Cardiac septum (tissue), 1 donor: Measurements from ENCODE around the gene PRKN. TPM values are rescaled to one million over a fixed set of nuclear protein-coding genes. Genes with fewer than 3 reads are reported as not detected.
A peak's percentile ranks its signal among the peaks of the same experiment; 100 is the strongest.

Source experiments
- DNase-seq: peaks from one replicate; pipeline ENCODE4 v3.0.0-alpha.2; 2020; ENCODE audit warnings: low spot score
- intact Hi-C: fragments of 100-400 bp; cut with DNase I; formaldehyde crosslinking; loops from one replicate; pipeline ENCODE4 v1.14.0; 2022
- total RNA-seq: library from RNA; stranded (reverse); fragmentation: NEBNext Ultra II Directional; extraction: Animal tissue kit (Norgen Biotek cat#: 25700); gene quantifications from one replicate; pipeline ENCODE4 v1.2.1, GENCODE V29; 2021
- donor health status: DM: no; HTN: no; CAD: no.

The PRKN gene
- total RNA-seq, 1 donor from 2014 or later, result 23.2 TPM

DNA sequence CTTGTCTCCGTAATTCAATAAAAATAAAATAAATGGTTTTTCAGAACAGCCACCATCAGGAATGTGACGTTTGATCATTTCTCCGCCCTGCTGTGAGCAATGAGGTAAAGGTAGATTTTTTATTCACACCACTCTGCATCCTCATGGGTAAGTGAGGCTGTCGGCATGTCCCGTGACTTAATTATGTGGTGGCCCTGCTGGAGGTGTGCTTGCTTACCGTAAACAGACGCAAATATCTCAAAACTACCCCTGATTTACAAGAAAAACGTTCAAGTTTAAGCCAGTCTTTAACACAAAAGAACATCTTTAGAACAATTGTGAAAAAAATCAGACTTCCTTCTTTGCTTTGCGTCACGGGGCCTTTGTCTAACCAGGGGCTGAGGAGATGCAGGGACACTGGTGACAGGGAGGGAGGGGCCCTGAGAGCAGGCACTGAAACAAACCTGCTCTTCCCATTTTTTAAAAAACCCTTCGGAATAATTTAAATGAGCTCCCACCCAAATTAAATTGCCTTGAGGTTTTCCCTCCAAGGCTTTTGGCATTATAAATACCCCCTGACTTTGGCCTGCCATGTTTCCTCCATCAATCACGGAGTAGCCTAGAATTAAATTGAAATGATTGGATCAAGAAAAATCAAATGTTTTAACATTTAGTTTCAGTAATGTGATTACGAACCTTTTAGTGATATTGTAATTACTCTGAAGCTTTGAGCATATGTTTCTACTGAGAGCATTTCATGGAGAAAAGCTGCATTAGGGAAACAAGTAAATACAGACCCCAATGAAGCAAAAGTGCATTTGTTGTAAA is 13.4 kb downstream of the PRKN start:
- intact Hi-C loops, result no loop called here
- DNase-seq, result no peak

DNA sequence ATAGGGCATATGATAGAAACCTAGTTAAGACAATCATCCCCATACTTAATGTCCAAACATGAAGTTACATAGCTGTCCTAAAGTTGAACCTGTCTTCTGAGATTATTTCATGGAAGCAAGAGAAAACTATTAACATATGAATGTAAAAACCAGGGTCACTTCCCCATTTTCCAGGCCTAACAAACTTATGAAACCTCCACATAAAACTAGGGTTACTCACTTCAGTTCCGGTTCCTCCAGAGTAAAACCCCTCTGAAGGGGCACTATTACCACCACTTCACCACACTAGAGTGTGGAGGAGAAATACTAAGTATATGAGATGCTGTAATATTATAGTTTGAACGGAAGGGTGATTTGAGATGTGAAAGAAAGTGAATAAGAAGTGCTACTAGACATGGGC is 14.9 kb downstream of the PRKN start:
- intact Hi-C loops, result no loop called here
- DNase-seq, result no peak

DNA sequence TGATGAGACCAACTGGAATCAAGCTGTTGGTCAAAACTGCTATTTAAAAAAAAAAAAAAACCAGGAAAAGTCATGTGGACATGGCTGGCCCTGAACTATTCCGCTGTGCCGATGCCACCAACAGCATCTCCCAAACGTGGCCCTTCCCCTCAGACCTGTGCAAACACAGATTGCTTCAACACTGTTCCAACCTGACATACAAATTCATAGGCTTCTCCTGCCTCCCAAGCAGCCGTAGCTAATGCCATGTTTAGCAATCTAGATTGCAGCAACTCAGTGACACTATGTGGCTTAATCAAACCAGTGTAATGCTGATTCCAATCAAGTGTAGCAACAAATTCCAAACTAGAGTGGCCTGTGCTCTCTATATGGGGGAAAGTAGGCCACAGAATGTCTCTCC is 16.2 kb downstream of the PRKN start:
- no peak for DNase-seq
- intact Hi-C loops, result no loop called here

DNA sequence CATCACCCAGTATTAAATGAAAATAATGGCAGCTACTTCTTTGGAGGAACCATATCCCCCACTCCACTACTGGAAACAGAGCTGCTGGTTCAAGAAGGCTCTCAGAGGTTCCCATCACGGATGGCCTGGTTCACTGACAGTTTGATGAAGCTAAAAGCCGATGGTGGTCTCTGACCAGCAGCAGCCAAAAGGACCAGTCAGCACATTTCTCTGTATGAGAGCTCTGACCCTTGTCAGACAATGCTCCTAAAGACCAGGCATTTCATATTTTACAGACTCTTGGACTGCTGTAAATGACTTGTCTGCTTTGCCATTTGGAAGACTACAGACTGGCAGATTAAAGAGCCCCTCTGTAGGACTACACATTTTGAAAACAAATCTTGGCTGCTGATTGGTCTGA is 16.6 kb downstream of the PRKN start:
- intact Hi-C loops, result no loop called here
- DNase-seq, result no peak

DNA sequence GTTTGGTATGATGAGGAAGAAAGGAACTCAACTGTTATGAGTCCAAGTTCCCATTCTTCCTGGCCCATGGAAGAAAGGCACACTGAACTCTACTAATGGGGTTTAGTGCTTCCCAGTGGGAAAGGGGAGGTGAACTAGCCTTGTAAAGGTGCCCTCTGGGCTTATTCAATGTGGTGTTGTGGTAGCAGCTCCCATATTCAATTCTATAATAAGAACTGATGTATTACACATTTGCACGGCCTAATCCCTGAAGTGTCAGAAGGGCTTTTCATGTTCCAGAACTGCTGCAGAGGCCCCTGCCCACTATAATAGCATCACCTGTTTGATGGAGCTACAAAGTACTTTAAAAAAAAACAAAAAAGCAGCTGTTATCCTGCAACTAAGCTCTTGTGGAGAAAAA is 17.1 kb downstream of the PRKN start:
- intact Hi-C loops, result no loop called here
- no peak for DNase-seq

DNA sequence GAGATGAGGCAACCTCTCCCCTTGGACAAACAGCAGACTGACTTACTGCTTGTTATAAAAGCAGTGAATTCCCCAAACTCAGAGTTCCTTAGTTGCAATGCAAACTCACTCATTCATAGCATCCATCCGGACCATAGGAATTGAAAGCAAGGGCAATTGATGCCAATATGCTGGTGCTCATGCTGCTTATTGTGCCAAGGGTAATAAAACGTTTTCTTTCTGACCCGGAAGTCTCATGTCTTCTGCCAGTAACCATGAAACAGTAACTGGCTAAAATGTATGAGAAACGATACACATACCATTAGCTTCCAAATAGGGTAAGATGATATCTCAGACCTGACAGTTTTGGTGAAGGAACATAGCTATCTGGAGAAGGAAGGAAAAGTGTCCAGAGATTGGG is 18.1 kb downstream of the PRKN start:
- intact Hi-C loops, result no loop called here

DNA sequence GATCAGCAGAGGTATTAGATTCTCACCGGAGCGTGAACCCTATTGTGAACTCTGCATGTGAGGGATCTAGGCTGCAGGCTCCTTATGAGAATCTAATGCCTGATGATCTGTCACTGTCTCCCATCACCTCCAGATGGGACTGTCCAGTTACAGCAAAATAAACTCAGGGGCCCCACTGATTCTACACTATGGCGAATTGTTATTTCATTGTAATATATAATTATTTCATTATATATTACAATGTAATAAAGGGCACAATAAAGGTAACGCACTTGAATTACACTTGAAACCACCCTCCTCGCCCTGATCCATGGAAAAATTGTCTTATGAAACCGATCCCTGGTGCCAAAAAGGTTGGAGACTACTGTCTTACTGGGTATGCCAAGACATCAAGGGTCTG is 18.6 kb downstream of the PRKN start:
- intact Hi-C loops, result no loop called here
- no peak for DNase-seq

More for the DNA sequence above, 18.1 kb downstream of the PRKN start:
- no peak for DNase-seq

DNA sequence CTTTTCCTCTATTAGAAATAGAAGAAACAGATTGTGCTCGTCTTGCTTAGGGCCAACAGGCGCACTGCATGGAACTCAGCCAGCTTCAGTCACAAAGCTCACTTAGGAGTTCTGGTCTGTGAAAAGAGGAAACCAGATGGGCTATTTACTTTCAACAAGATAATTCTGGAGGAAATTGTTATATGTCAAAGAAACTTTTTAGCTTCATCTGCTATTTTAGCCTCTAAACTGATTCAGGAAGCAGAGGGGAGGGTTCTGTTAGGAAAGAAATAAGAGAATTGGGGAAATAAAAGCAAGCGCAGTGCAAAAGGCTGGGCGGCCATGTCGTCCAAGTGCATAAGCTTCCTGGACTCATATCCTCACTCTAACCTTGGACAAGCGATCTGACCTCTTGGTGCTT is 21.3 kb downstream of the PRKN start:
- intact Hi-C loops, result no loop called here
- peak; percentile 85 for DNase-seq

DNA sequence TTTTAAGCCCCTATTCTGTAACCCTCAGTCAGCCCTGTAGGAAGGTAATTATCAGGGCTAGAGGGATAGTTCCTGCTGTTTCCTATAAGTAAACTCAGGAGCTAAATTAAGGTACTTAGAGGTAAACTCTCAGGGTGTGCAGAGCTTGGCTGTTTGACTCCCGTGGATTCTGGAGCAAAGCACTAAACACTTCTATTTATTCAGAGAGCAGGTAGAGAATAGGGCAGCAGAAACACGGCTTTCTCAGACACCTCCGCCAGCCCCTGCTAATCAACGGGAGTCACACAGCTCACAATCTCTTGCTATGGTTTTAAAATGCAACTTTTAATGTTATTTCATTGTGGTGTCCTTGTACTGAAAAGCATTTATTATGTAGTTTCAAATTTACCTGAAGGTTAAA is 21.8 kb downstream of the PRKN start:
- intact Hi-C loops, result no loop called here
- no peak for DNase-seq

DNA sequence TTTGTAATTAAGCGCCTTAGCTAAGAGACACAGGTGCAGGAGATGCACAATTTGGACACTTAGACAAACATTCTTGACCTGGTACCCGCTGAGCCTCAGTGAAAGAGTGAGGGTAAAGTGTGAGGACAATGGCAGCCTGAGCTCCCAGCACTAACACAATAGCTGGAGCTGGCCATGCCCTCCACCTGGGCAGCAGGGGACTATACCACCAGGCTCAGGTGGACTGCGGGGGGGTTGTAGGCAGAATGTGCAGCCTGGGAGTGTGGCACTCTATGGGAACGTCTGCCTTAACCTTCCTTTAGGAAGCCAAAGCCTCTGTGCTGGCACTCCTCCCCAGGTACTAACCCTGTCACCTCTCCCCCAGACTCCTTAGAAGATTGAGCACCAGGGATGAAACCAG is 23.6 kb downstream of the PRKN start:
- DNase-seq, result no peak

DNA sequence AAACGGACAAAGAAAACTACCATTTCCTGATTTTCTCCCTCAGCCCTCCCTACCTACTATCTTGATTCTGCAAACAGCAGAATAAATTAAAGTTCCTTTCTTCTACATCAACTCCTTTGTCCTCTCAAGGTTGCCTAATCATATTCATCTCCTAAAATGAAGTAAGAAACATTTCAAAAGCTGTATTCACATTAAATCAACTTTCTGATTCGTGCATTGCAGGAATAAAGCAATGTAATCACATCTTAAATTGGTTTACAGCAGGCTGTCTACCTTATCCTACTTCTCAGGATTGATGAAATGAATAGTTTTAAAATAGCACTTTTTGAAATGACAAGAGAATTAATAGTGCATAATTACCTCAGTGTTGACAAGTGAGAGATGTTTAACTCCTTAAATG is 25.1 kb downstream of the PRKN start:
- intact Hi-C loops, result no loop called here
- DNase-seq, result no peak

More for the DNA sequence above, 23.6 kb downstream of the PRKN start:
- intact Hi-C loops, result no loop called here

DNA sequence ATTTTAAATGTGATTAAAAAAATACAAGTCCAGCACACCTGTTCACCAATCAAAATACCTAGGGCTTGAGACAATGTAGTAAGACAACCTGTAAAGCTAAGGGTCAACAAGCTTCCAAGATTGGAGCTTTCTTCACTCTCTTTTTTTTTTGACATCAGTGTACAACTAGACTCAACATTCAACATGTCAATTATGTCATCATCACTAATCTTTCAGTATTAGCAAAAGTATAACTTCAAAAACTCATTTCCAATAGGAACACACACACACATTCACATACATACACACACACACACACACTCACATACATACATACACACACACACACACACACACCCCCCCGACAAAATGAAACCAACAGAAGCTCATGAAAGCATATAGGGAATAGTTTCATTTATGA is 26.0 kb downstream of the PRKN start:
- DNase-seq, result no peak
- intact Hi-C loops, result no loop called here

DNA sequence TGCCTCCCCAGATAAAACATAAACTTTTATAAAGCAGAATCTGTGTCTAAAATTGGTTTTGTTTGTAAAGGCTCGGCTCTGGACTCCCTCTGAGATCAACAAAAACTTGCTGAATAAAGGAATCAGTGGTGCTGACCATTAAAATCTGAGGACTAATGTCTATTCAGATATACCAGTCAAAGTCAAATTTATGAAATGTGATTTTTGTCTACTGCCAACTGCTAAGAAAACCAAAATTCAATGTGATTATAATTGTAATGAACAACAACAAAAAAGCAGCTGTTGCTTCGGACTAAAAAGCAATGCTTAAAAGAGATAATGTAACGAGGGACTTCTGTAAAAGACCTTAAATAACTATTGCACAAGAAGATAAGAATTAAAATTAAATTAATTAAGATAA is 26.6 kb downstream of the PRKN start:
- intact Hi-C loops, result no loop called here
- DNase-seq, result no peak

DNA sequence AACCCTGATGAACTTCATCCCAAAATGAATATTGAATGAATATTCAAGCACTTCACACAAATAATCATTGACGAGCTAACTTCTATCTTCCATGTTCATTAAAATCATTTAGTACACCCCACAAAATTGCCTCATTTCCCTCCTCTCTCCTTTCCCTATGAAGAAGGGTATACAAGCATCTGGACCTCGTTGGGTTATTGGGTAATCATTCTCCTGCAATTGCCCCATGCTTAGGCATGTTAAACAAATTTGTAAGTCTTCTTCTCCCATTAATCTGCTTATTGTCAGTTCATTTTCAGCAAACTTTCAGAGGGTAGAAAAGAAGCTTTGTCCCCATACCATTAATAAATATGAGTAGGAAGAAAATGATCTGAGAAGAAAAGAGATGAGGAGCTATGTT is 27.6 kb downstream of the PRKN start:
- no peak for DNase-seq
- intact Hi-C loops, result no loop called here

DNA sequence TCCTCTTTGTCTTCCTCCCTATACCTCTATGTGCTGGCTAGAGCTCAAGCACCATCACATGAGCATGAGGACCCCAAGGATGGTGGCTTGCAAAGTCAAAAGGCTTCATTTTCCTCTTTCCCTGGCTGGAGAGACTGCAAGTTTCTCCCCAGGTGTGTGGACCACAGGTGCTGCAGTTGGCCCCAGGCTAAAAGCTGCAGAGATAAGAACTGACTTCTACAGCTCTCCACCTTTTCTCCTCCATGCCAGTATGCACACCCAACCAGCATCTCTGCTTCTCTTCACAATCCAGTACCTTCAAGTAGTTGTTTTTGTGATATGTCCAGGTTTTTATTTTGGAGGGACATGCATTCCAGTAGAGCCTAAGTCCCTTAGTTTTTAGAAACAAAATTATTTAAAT is 29.1 kb downstream of the PRKN start:
- no peak for DNase-seq
- intact Hi-C loops, result no loop called here

DNA sequence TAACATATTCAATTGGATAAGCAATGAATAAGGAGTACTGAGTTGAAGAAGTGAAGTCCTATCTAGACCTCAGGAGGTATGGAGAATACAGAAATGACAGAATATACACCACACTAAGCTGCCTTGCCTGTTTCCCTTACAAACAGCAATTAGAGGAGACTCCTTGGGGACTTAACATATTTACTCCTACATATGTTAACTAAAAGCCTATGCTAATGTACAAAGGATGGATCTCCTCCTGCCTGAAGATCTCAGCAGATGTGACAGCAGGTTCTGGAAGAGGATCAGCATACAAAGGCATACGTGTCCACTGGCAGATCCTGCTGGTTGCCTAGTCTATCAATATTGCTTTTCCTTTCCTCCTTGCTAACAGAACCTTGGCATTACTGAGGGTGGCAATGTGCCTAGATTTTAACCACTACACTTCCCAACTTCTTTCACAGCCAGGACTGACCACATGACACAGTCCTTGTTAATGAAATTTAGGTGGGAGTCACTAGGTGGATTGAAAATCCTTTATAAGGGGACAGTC is 29.6 kb downstream of the PRKN start:
- intact Hi-C loops, result no loop called here
- no peak for DNase-seq

DNA sequence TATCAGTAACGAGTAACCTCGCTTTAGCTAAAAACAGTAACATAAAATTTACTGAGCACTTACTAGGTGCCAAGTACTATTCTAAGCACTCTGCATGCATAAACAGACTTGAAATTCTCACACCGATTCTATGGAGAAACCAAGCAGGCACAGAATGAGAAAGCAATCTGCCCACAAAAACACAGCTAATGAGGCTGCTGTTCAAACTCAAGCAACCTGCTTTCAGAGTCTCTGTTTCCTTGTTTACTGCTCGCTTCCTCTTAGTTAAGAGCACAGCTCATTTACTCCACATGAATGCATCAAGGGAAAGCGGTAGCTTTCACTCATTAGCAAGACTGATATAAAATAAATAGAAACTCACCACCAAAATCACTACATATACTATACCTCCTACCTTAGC is 37.4 kb downstream of the PRKN start:
- intact Hi-C loops, result no loop called here
- no peak for DNase-seq

DNA sequence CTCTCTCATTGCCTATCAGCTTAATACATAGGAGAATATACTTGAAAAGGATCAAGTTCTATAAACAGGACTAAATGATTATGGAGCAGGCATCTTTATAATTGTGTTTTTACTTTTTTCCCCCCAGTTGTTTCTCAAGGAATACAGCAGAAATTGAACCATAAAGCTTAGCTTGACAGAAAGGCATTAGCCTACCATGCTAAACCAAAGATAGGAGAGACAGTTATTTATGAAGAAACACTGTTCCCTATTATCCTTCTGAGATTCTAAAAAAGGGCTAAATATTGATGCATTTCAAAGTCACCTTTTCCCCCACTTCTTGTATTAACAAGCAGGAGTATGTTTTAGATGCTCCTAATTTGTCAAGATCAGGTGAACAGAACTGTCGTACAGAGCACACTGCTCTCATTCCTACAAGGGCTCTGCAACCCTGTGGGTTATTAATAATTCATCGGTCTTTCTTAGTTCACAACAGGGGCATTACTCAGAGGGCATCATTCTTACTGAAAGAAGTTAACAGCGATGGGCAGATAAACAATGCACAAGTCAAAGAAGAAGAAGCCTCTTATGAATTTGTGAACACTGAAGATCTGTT is 38.7 kb downstream of the PRKN start:
- no peak for DNase-seq
- intact Hi-C loops, result no loop called here

DNA sequence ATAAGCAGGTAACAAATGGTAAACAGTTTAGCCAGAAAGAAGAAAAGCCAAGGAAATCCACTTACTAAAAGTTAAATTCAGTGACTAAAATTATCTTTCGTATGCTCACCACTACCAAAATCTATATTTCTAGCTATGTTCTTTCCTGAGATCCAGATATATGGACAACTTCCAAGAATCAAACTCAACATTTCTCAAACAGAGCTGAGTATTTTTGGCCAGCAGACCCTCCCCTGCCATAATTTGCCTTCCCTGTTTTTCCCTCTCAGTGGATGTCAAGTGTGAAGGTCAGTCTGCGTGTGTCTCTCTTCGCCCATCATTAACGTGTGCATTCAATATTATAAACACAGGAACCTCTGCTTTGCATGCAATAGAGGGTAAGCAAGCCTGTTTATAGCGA is 42.0 kb downstream of the PRKN start:
- intact Hi-C loops, result no loop called here
- DNase-seq, result no peak

DNA sequence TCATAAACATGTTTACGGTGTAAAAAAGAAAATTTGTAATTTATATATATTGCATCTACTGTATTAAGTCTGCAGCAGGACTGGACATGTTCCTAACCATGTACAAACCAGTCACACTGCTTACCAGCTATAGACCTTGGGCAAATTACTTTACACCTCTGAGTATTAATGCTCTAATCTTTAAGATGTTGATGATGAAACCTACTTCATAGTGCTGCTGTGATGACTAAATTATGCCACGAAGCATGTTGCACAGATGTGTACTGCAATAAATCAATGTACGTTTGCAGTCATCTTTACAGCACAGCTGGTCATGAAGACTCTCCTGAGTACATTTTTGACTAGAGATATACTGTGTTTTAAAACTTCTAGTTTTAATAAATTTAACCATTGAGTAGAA is 42.6 kb downstream of the PRKN start:
- intact Hi-C loops, result no loop called here
- no peak for DNase-seq

DNA sequence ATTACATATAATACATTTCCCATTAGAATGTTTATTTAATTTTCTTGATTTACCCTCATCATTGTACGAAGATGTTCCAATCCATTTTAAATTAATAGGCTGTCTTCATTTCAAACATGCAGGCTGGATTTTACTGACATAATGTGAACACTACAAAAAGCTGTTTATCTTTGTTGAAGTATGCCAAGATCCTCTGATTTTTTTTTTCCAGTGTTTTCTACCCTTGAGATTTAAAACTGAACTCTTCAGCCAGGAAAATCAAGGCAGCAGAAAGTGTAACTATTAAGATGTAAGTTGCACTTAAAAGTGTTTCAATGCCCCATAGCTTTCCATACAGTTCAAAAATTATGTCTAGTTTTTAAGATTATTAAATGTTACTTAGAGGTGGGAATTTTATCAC is 43.5 kb downstream of the PRKN start:
- DNase-seq, result no peak
- intact Hi-C loops, result no loop called here
